ENCODE data around the gene PYGM.

DNA sequence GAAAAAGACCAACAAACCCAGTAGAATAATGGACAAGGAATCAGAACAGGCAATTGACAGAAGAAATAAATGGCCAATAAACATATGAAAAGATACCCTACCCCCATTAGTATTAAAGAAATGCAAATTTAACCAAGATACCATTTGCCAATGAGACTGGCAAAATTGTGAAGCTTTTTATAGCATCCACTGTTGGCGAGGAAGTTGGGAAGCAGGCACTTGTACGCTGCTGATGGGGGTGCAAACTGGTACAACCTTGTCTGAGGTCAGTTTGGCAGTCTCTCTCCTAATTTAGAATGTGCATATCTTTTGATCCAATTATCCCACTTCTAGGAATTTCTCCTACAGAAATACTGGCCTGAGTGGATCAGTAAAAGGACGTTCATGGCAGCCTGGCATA, 28.2 kb downstream of the PYGM start:
- TF ChIP-seq, protein P1, sequence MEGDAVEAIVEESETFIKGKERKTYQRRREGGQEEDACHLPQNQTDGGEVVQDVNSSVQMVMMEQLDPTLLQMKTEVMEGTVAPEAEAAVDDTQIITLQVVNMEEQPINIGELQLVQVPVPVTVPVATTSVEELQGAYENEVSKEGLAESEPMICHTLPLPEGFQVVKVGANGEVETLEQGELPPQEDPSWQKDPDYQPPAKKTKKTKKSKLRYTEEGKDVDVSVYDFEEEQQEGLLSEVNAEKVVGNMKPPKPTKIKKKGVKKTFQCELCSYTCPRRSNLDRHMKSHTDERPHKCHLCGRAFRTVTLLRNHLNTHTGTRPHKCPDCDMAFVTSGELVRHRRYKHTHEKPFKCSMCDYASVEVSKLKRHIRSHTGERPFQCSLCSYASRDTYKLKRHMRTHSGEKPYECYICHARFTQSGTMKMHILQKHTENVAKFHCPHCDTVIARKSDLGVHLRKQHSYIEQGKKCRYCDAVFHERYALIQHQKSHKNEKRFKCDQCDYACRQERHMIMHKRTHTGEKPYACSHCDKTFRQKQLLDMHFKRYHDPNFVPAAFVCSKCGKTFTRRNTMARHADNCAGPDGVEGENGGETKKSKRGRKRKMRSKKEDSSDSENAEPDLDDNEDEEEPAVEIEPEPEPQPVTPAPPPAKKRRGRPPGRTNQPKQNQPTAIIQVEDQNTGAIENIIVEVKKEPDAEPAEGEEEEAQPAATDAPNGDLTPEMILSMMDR (IDR thresholded peaks at IDR 0.05; ENCODE audit: insufficient read depth, low read length, poor library complexity, severe bottlenecking): no peak
- no peak for TF ChIP-seq EZH2phosphoT487 (conservative IDR thresholded peaks at IDR 0.05; ENCODE audit: low read length)
